Measurements from ENCODE around the gene BAZ2B. TPM values are rescaled to one million over a fixed set of nuclear protein-coding genes. Genes with fewer than 3 reads are reported as not detected.
"Not testable (repeated sequence)": the region's sequence is repeated elsewhere in the genome, so short reads cannot be mapped to it uniquely, and the experiment has no call there.

The BAZ2B gene
- total RNA-seq, 1 donor from 2014 or later, result 37.8 TPM

DNA sequence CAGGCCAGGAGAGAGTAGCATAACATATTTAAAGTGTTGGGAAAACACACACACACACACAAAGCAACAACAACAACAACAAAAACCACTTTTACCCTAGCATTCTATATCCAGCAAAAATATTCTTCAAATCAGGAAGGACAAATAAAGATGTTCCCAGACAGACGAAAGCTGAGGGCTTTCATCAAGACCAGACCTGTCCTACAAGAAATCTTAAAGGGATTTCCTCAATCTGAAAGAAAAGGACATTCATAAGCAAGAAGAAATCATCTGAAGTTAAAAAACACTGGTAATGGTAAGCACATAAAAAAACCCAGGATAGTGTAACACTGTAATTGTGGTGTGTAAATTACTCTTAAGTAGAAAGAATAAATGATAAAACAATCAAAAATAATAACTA lies 22.7 kb upstream of the BAZ2B start:
- TF ChIP-seq, protein P1, sequence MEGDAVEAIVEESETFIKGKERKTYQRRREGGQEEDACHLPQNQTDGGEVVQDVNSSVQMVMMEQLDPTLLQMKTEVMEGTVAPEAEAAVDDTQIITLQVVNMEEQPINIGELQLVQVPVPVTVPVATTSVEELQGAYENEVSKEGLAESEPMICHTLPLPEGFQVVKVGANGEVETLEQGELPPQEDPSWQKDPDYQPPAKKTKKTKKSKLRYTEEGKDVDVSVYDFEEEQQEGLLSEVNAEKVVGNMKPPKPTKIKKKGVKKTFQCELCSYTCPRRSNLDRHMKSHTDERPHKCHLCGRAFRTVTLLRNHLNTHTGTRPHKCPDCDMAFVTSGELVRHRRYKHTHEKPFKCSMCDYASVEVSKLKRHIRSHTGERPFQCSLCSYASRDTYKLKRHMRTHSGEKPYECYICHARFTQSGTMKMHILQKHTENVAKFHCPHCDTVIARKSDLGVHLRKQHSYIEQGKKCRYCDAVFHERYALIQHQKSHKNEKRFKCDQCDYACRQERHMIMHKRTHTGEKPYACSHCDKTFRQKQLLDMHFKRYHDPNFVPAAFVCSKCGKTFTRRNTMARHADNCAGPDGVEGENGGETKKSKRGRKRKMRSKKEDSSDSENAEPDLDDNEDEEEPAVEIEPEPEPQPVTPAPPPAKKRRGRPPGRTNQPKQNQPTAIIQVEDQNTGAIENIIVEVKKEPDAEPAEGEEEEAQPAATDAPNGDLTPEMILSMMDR (IDR thresholded peaks at IDR 0.05), result no peak
- H3K9me3 Mint-ChIP-seq (ENCODE audit: low read depth), result peaks cover 27% of the 10 kb centered on the region
- H3K4me1 Mint-ChIP-seq (ENCODE audit: low read depth), result peaks cover 29% of the 10 kb centered on the region
- DNase-seq (ENCODE audit: low spot score), result no peak
- no peak overlapping the region for H3K4me3 Mint-ChIP-seq (ENCODE audit: unreplicated experiment)
- no peaks in the 10 kb centered on the region for H3K27me3 Mint-ChIP-seq (ENCODE audit: low read depth)
- no peak overlapping the region for H3K27ac Mint-ChIP-seq (ENCODE audit: unreplicated experiment)
- H3K36me3 Mint-ChIP-seq (ENCODE audit: low read depth), result peaks cover 7% of the 10 kb centered on the region

DNA sequence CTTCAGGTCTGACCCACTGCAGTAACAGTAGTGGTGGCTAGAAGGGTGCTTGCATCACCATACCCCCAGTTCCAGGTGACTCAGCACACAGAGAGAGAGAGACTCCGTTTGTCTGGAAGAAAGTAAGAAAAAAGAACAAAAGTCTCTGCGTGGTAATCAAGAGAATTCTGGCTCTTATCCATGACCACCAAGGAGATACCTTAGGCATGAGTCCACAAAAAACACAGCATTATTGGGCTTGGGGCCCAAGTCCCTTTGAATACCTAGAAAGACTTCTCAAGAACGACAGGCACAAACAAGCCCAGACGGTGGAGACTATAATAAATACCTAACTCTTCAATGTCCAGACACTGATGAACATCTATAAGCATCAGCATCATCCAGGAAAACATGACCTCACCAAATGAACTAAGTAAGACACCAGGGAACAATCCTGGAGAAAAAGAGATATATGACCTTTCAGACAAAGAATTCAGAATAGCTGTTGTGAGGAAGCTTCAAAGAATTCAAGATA lies 21.7 kb upstream of the BAZ2B start:
- H3K4me3 Mint-ChIP-seq (ENCODE audit: unreplicated experiment), result no peak overlapping the region
- H3K36me3 Mint-ChIP-seq (ENCODE audit: low read depth), result peaks cover 5% of the 10 kb centered on the region
- H3K9me3 Mint-ChIP-seq (ENCODE audit: low read depth), result peaks cover 27% of the 10 kb centered on the region
- TF ChIP-seq, protein P1 (IDR thresholded peaks at IDR 0.05), result no peak
- H3K4me1 Mint-ChIP-seq (ENCODE audit: low read depth), result peaks cover 29% of the 10 kb centered on the region
- H3K27ac Mint-ChIP-seq (ENCODE audit: unreplicated experiment), result no peak overlapping the region
- DNase-seq (ENCODE audit: low spot score), result no peak
- no peaks in the 10 kb centered on the region for H3K27me3 Mint-ChIP-seq (ENCODE audit: low read depth)

DNA sequence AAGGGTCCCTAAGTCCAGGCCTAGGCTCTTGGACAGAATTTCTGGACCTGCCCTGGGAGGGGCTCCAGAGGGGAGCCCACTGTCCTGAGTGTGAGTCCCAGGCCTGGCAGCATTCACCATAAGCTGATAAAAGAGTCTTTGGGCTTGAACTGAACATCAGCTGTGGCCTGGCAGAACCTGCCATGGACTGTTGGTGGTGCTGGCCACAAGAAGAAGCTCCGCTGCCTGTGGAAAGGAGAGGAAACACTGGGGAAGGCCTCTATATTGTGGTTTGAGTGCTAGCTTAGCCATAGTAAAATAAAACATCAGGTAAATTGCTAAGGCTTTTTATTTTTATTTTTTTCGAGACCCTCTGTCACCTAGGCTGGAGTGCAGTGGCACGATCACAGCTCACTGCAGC lies 20.9 kb upstream of the BAZ2B start:
- peaks cover 29% of the 10 kb centered on the region for H3K4me1 Mint-ChIP-seq (ENCODE audit: low read depth)
- no peak overlapping the region for H3K27ac Mint-ChIP-seq (ENCODE audit: unreplicated experiment)
- no peak overlapping the region for H3K4me3 Mint-ChIP-seq (ENCODE audit: unreplicated experiment)
- no peak for DNase-seq (ENCODE audit: low spot score)
- TF ChIP-seq, protein P1 (IDR thresholded peaks at IDR 0.05), result no peak
- no peaks in the 10 kb centered on the region for H3K27me3 Mint-ChIP-seq (ENCODE audit: low read depth)
- peaks cover 5% of the 10 kb centered on the region for H3K36me3 Mint-ChIP-seq (ENCODE audit: low read depth)
- peaks cover 27% of the 10 kb centered on the region for H3K9me3 Mint-ChIP-seq (ENCODE audit: low read depth)

DNA sequence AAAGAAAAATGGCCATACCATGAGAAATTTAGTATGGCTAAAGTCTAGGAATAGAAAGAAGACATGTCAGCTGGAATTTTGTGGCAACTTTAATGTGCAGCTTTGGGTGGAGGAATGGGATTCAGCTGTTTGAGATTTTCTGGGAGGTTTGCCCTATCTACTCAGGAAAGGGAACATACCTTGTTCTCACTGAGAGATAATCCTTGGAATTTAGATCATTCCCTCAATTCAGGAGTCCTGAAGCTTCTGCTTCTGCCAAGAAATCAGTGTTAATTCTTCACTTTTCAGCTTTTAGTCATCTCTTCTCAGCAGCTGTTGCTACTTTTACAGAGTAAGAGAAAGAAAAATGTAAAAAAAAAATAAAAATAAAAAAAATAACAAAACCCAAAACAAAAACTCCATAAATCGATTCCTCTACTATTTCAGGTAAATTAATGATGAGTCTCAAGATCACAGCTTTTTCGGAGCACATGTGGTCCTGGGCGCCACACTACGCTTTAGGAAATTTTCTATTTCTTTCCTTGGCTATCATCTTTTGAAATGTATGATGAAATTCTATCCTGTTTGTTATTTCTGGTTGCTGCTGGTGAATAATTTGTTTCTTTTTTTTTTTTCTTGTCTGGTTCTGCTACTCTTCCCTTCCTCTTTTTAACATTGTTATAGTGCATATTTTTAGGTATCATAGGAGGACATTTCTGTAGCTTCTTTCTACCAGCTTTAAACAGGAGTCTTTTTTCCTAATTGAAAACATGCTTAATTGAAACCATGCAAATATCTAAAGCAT lies 18.9 kb upstream of the BAZ2B start:
- Mint-ChIP-seq H3K27ac (ENCODE audit: unreplicated experiment) (no peak overlapping the region), H3K4me1 (ENCODE audit: low read depth) (peaks cover 25% of the 10 kb centered on the region), H3K4me3 (ENCODE audit: unreplicated experiment) (no peak overlapping the region), H3K9me3 (ENCODE audit: low read depth) (peaks cover 19% of the 10 kb centered on the region), H3K27me3 (ENCODE audit: low read depth) (no peaks in the 10 kb centered on the region), H3K36me3 (ENCODE audit: low read depth) (peaks cover 5% of the 10 kb centered on the region)
- DNase-seq (ENCODE audit: low spot score), result no peak
- TF ChIP-seq, protein P1 (IDR thresholded peaks at IDR 0.05), result no peak

DNA sequence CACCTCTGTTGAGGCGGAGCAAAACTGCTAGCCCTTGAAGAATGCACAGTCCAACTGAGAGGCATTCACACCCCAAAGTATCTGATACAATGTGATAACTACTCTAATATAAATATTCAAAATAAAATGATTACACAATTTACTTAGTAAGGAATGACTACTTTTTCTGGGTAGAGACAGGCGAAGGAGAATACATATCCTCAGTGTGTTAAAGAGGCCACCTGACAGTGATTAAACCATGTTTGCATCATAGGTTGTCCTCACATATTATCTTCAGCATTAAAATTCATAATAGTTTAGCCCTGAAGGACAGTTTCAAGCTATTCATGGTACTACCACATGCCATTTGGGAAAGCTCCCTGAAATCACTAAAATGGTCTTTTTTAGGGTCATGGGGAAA lies 16.9 kb upstream of the BAZ2B start:
- TF ChIP-seq, protein P1 (IDR thresholded peaks at IDR 0.05), result no peak
- Mint-ChIP-seq H3K27ac (ENCODE audit: unreplicated experiment) (no peak overlapping the region), H3K4me1 (ENCODE audit: low read depth) (peaks cover 13% of the 10 kb centered on the region), H3K27me3 (ENCODE audit: low read depth) (no peaks in the 10 kb centered on the region), H3K9me3 (ENCODE audit: low read depth) (peaks cover 11% of the 10 kb centered on the region), H3K36me3 (ENCODE audit: low read depth) (peaks cover 5% of the 10 kb centered on the region), H3K4me3 (ENCODE audit: unreplicated experiment) (no peak overlapping the region)
- no peak for DNase-seq (ENCODE audit: low spot score)

DNA sequence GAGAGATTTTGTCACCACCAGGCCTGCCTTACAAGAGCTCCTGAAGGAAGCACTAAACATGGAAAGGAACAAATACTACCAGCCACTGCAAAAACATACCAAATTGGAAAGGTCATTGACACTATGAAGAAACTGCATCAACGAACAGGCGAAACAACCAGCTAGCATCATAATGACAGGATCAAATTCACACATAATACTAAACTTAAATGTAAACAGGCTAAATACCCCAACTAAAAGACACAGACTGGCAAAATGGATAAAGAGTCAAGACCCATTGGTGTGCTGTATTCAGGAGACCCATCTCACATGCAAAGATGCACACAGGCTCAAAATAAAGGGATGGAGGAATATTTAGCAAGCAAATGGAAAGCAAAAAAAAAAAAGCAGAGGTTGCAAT lies 9.3 kb upstream of the BAZ2B start:
- not testable (repeated sequence) for H3K27ac Mint-ChIP-seq (ENCODE audit: unreplicated experiment); H3K27me3 Mint-ChIP-seq (ENCODE audit: low read depth); H3K4me1 Mint-ChIP-seq (ENCODE audit: low read depth); DNase-seq (ENCODE audit: low spot score); H3K4me3 Mint-ChIP-seq (ENCODE audit: unreplicated experiment)
- H3K36me3 Mint-ChIP-seq (ENCODE audit: low read depth), result peaks cover 11% of the 10 kb centered on the region
- H3K9me3 Mint-ChIP-seq (ENCODE audit: low read depth), result peaks cover 29% of the 10 kb centered on the region
